Measurements from ENCODE around the gene INTS11.

The INTS11 gene

GRCh38 chr1:1357871-1358432 lies 33.5 kb upstream of the INTS11 start:
- DNase-seq: no peak

GRCh38 chr1:1356796-1357401 lies 32.4 kb upstream of the INTS11 start:
- no peak for DNase-seq

- no peak for DNase-seq
Measured at GRCh38 chr1:1356166-1356795, 31.8 kb upstream of the INTS11 start.

GRCh38 chr1:1355416-1355815 lies 31.0 kb upstream of the INTS11 start:
- no peak for DNase-seq

GRCh38 chr1:1354271-1355247 lies 30.1 kb upstream of the INTS11 start:
- DNase-seq: no peak

- DNase-seq: no peak
Measured at GRCh38 chr1:1353389-1354151, 29.1 kb upstream of the INTS11 start.

GRCh38 chr1:1352786-1353388 lies 28.4 kb upstream of the INTS11 start:
- no peak for DNase-seq

GRCh38 chr1:1351511-1352427 lies 27.3 kb upstream of the INTS11 start:
- no peak for DNase-seq

GRCh38 chr1:1349256-1350012 lies 25.0 kb upstream of the INTS11 start, which contains the start of gene DVL1:
DVL1 (minus strand) TSS chr1:1349418; CDS start chr1:1349065, 353 bp downstream.
- DNase-seq: no peak

- no peak for DNase-seq
Measured at GRCh38 chr1:1348420-1349255, 24.2 kb upstream of the INTS11 start.

GRCh38 chr1:1347663-1348419 lies 23.4 kb upstream of the INTS11 start:
- DNase-seq: no peak

- no peak for DNase-seq
Measured at GRCh38 chr1:1347026-1347595, 22.7 kb upstream of the INTS11 start.

GRCh38 chr1:1346501-1346890 lies 22.0 kb upstream of the INTS11 start:
- no peak for DNase-seq

- DNase-seq: no peak
Measured at GRCh38 chr1:1345860-1346500, 21.5 kb upstream of the INTS11 start.

- no peak for DNase-seq
Measured at GRCh38 chr1:1345384-1345783, 20.9 kb upstream of the INTS11 start.

GRCh38 chr1:1344655-1345361 lies 20.3 kb upstream of the INTS11 start:
- no peak for DNase-seq

Measured in GF-D8 (cell line).